ENCODE measurements around the gene ITGA4. TPM values are rescaled to one million over a fixed set of nuclear protein-coding genes. Genes with fewer than 3 reads are reported as not detected.
A peak's percentile ranks its signal among the peaks of the same experiment; 100 is the strongest.

ITGA4 gene
- total RNA-seq (2022) (not detected in 2 replicates), Bru-seq, nascent RNA (not detected), BruChase-seq, experiment 1, labeled RNA remaining after a 2-hour chase (percentile 2 among the genes with signal in this experiment), BruChase-seq, experiment 2, labeled RNA remaining after a 6-hour chase (not detected)
- long read RNA-seq: 0 reads

DNA sequence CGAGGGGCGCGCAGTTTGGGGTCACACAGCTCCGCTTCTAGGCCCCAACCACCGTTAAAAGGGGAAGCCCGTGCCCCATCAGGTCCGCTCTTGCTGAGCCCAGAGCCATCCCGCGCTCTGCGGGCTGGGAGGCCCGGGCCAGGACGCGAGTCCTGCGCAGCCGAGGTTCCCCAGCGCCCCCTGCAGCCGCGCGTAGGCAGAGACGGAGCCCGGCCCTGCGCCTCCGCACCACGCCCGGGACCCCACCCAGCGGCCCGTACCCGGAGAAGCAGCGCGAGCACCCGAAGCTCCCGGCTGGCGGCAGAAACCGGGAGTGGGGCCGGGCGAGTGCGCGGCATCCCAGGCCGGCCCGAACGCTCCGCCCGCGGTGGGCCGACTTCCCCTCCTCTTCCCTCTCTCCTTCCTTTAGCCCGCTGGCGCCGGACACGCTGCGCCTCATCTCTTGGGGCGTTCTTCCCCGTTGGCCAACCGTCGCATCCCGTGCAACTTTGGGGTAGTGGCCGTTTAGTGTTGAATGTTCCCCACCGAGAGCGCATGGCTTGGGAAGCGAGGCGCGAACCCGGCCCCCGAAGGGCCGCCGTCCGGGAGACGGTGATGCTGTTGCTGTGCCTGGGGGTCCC is at the start of gene ITGA4:
TSS of gene ITGA4 (plus strand) at position 266 of the 620 bp plus-strand sequence. CDS start at position 535, 269 bp downstream.
- no peaks in the 10 kb centered on the region for H3K9me3 Mint-ChIP-seq (ENCODE audit: unreplicated experiment)
- BruUV-seq (replicated peaks): no TSS peak
- Histone ChIP-seq H3K36me3 (ENCODE audit: control insufficient read depth, insufficient read depth, low read length) (no peaks in the 10 kb centered on the region), H3K4me3 (ENCODE audit: low read depth, low read length) (no peak within 1 kb of the TSS), H3K27me3 (replicated peaks; ENCODE audit: control insufficient read depth, insufficient read depth, low read length) (no peaks in the 10 kb centered on the region), H3K4me1 (no peaks in the 10 kb centered on the region), H3K9me3 (no peaks in the 10 kb centered on the region)
- H3K36me3 Mint-ChIP-seq (ENCODE audit: insufficient read depth, unreplicated experiment): no peaks in the 10 kb centered on the region
- POLR2A ChIA-PET: no interaction called here
- CTCF ChIA-PET: no interaction called here
- H3K4me3 Mint-ChIP-seq (ENCODE audit: unreplicated experiment): no peak within 1 kb of the TSS
- peaks cover 7% of the 10 kb centered on the region for H3K27me3 Mint-ChIP-seq (ENCODE audit: insufficient read depth, unreplicated experiment)
- H3K4me1 Mint-ChIP-seq (ENCODE audit: low read depth, unreplicated experiment): no peaks in the 10 kb centered on the region
- TF ChIP-seq, protein P1, sequence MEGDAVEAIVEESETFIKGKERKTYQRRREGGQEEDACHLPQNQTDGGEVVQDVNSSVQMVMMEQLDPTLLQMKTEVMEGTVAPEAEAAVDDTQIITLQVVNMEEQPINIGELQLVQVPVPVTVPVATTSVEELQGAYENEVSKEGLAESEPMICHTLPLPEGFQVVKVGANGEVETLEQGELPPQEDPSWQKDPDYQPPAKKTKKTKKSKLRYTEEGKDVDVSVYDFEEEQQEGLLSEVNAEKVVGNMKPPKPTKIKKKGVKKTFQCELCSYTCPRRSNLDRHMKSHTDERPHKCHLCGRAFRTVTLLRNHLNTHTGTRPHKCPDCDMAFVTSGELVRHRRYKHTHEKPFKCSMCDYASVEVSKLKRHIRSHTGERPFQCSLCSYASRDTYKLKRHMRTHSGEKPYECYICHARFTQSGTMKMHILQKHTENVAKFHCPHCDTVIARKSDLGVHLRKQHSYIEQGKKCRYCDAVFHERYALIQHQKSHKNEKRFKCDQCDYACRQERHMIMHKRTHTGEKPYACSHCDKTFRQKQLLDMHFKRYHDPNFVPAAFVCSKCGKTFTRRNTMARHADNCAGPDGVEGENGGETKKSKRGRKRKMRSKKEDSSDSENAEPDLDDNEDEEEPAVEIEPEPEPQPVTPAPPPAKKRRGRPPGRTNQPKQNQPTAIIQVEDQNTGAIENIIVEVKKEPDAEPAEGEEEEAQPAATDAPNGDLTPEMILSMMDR (IDR thresholded peaks at IDR 0.05; ENCODE audit: insufficient read depth in 1 of 2, low read depth in 1 of 2, low read length in 1 of 2, severe bottlenecking in 1 of 2, unreplicated experiment in 1 of 2): no peak
- intact Hi-C loops (cut with micrococcal nuclease; ENCODE audit: unreplicated experiment): no loop called here
- no peak within 1 kb of the TSS for H3K27ac Mint-ChIP-seq (ENCODE audit: unreplicated experiment)
- no peak for DNase-seq

DNA sequence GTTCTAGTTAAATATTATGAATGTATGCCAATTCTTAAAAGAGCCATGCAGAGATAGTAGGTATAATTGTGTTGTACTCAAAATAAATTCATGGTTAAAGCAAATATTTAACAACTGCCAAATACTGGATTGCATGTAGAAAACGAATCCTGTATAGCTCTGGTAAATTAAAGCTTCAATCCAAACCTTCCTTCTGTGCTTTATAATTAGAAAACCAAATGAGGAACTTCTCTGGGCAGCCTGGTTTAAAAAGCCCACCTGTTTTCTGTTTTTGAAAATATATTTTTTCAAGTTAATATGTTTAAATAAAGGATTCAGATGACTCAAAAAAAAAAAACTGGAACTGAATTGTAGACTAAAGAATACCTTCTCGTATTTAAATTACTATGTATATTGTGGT is 48.3 kb upstream of the ITGA4 start:
- H3K36me3 Mint-ChIP-seq (ENCODE audit: insufficient read depth, unreplicated experiment): no peaks in the 10 kb centered on the region
- intact Hi-C loops (cut with micrococcal nuclease; ENCODE audit: unreplicated experiment): no loop called here
- H3K4me1 ChIP-seq: no peaks in the 10 kb centered on the region
- no peaks in the 10 kb centered on the region for H3K27me3 ChIP-seq (replicated peaks; ENCODE audit: control insufficient read depth, insufficient read depth, low read length)
- H3K27me3 Mint-ChIP-seq (ENCODE audit: insufficient read depth, unreplicated experiment): peaks cover 15% of the 10 kb centered on the region
- BruUV-seq (replicated peaks): no TSS peak
- no peaks in the 10 kb centered on the region for H3K9me3 Mint-ChIP-seq (ENCODE audit: unreplicated experiment)
- POLR2A ChIA-PET: no interaction called here
- H3K27ac Mint-ChIP-seq (ENCODE audit: unreplicated experiment): no peak overlapping the region
- no peaks in the 10 kb centered on the region for H3K9me3 ChIP-seq
- CTCF ChIA-PET: no interaction called here
- H3K4me3 ChIP-seq (ENCODE audit: low read depth, low read length): no peak overlapping the region
- TF ChIP-seq, protein P1 (IDR thresholded peaks at IDR 0.05; ENCODE audit: insufficient read depth in 1 of 2, low read depth in 1 of 2, low read length in 1 of 2, severe bottlenecking in 1 of 2, unreplicated experiment in 1 of 2): no peak
- H3K4me1 Mint-ChIP-seq (ENCODE audit: low read depth, unreplicated experiment): no peaks in the 10 kb centered on the region
- no peaks in the 10 kb centered on the region for H3K36me3 ChIP-seq (ENCODE audit: control insufficient read depth, insufficient read depth, low read length)
- no peak overlapping the region for H3K4me3 Mint-ChIP-seq (ENCODE audit: unreplicated experiment)
- no peak for DNase-seq

DNA sequence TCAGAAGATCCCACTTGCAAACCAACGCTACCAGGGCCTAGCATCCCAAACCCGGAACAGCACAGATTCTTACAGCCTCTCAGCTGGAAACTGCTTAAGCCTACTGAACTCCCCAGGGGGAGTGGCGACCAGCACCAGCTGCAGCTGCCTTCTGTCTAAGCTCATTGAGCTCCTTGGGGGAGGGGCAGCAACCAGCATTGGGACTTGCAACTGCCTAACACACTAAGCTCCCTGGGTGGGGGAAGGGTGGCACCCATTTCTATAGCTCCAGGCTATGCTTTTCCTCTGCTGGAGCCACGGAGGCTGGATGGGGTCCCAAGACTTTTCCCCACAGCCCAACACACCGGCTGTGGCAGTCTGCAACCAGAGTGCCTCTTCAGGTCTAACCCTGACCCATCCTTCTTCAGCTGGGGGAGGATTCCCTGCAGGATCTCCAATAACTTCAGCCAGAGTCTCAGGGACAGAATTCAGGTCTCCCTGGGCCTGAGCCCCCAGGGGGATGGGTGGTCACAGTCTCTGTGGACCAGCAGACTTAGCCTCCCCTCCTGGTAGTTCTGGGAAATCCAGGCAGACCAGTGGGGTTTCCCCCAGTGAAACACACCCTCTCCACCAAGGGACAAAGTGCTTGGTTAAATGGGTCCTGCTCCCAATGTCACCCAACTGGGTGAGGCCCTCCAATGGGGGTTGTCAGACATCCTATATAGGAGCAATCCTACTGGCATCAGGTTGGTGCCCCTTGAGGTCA is 45.9 kb upstream of the ITGA4 start:
- no peak overlapping the region for H3K27ac Mint-ChIP-seq (ENCODE audit: unreplicated experiment)
- H3K36me3 ChIP-seq (ENCODE audit: control insufficient read depth, insufficient read depth, low read length): no peaks in the 10 kb centered on the region
- no peak overlapping the region for H3K4me3 ChIP-seq (ENCODE audit: low read depth, low read length)
- no peaks in the 10 kb centered on the region for H3K36me3 Mint-ChIP-seq (ENCODE audit: insufficient read depth, unreplicated experiment)
- no peaks in the 10 kb centered on the region for H3K9me3 Mint-ChIP-seq (ENCODE audit: unreplicated experiment)
- ChIA-PET CTCF (no interaction called here), POLR2A (no interaction called here)
- no peaks in the 10 kb centered on the region for H3K27me3 ChIP-seq (replicated peaks; ENCODE audit: control insufficient read depth, insufficient read depth, low read length)
- no peak overlapping the region for H3K4me3 Mint-ChIP-seq (ENCODE audit: unreplicated experiment)
- BruUV-seq (replicated peaks): no TSS peak
- TF ChIP-seq, protein P1 (IDR thresholded peaks at IDR 0.05; ENCODE audit: insufficient read depth in 1 of 2, low read depth in 1 of 2, low read length in 1 of 2, severe bottlenecking in 1 of 2, unreplicated experiment in 1 of 2): no peak
- peaks cover 10% of the 10 kb centered on the region for H3K27me3 Mint-ChIP-seq (ENCODE audit: insufficient read depth, unreplicated experiment)
- intact Hi-C loops (cut with micrococcal nuclease; ENCODE audit: unreplicated experiment): no loop called here
- peak in 1 of 2 experiments; percentile 38 for DNase-seq
- no peaks in the 10 kb centered on the region for H3K9me3 ChIP-seq
- no peaks in the 10 kb centered on the region for H3K4me1 ChIP-seq
- no peaks in the 10 kb centered on the region for H3K4me1 Mint-ChIP-seq (ENCODE audit: low read depth, unreplicated experiment)

Data from Caco-2 (cell line).